ENCODE data around the gene LAMC1.

The LAMC1 gene

GRCh38 chr1:183193963-183194525, 170.8 kb downstream of the LAMC1 start:
- H3K4me3 ChIP-seq (ENCODE audit: low read depth in 1 of 5, low read length in 5 of 5) = no peak overlapping the region
- no peaks in the 10 kb centered on the region for H3K27me3 ChIP-seq (ENCODE audit: control insufficient read depth in 5 of 5, insufficient read depth in 4 of 5, low read length in 5 of 5)
- H3K9ac ChIP-seq (ENCODE audit: low read length in 5 of 5) = no peak overlapping the region
- no peaks in the 10 kb centered on the region for H3K9me3 ChIP-seq (ENCODE audit: control insufficient read depth in 5 of 5, low read length in 5 of 5)
- no peak overlapping the region for H3K27ac ChIP-seq (ENCODE audit: low read depth, low read length)
- H3K36me3 ChIP-seq (ENCODE audit: control insufficient read depth in 5 of 5, insufficient read depth in 5 of 5, low read length in 5 of 5) = no peaks in the 10 kb centered on the region
- peaks cover 0 to 5% (median 0%) of the 10 kb centered on the region in 5 donors for H3K4me1 ChIP-seq (ENCODE audit: control insufficient read depth in 5 of 5, insufficient read depth in 5 of 5, low read length in 5 of 5)

- Histone ChIP-seq H3K4me3 (ENCODE audit: low read depth in 1 of 5, low read length in 5 of 5) (no peak overlapping the region), H3K27ac (ENCODE audit: low read depth, low read length) (no peak overlapping the region), H3K9ac (ENCODE audit: low read length in 5 of 5) (no peak overlapping the region), H3K36me3 (ENCODE audit: control insufficient read depth in 5 of 5, insufficient read depth in 5 of 5, low read length in 5 of 5) (no peaks in the 10 kb centered on the region), H3K27me3 (ENCODE audit: control insufficient read depth in 5 of 5, insufficient read depth in 4 of 5, low read length in 5 of 5) (no peaks in the 10 kb centered on the region), H3K4me1 (ENCODE audit: control insufficient read depth in 5 of 5, insufficient read depth in 5 of 5, low read length in 5 of 5) (peaks cover 0 to 5% (median 0%) of the 10 kb centered on the region in 5 donors), H3K9me3 (ENCODE audit: control insufficient read depth in 5 of 5, low read length in 5 of 5) (no peaks in the 10 kb centered on the region)
Measured at GRCh38 chr1:183194527-183195141, 171.4 kb downstream of the LAMC1 start.

- Histone ChIP-seq H3K9ac (ENCODE audit: low read length in 5 of 5) (no peak overlapping the region), H3K27me3 (ENCODE audit: control insufficient read depth in 5 of 5, insufficient read depth in 4 of 5, low read length in 5 of 5) (no peaks in the 10 kb centered on the region), H3K36me3 (ENCODE audit: control insufficient read depth in 5 of 5, insufficient read depth in 5 of 5, low read length in 5 of 5) (no peaks in the 10 kb centered on the region), H3K4me3 (ENCODE audit: low read depth in 1 of 5, low read length in 5 of 5) (no peak overlapping the region), H3K9me3 (ENCODE audit: control insufficient read depth in 5 of 5, low read length in 5 of 5) (no peaks in the 10 kb centered on the region), H3K4me1 (ENCODE audit: control insufficient read depth in 5 of 5, insufficient read depth in 5 of 5, low read length in 5 of 5) (peaks cover 0 to 5% (median 0%) of the 10 kb centered on the region in 5 donors), H3K27ac (ENCODE audit: low read depth, low read length) (no peak overlapping the region)
Measured at GRCh38 chr1:183195142-183195574, 171.9 kb downstream of the LAMC1 start.
